Sigmoid colon (tissue), 4 donors: ENCODE results near the gene CACNG4.

ENCODE experiments used
- CTCF ChIP-seq, 4 experiments: fragments of 450-650 bp in 3 of 4; fragments of 200-600 bp in 1 of 4; IDR thresholded peaks; one replicate each; pipeline ENCODE4 v1.5.1; 2016 to 2019; ENCODE audit warnings: antibody characterized with exemption in 4 of 4, mild to moderate bottlenecking in 3 of 4, moderate library complexity in 2 of 4
- EP300 ChIP-seq, 4 donors: sonication (generic); formaldehyde crosslinking; IDR thresholded peaks; one replicate each; pipeline ENCODE4 v1.6.1; 2017; ENCODE audit warnings: antibody characterized with exemption in 4 of 4
- POLR2A ChIP-seq, 2 donors: fragments of 450-650 bp; IDR thresholded peaks; one replicate each; pipeline ENCODE4 v1.6.1; 2016; ENCODE audit warnings: antibody characterized with exemption in 2 of 2, mild to moderate bottlenecking in 2 of 2, moderate library complexity in 2 of 2
- POLR2AphosphoS5 ChIP-seq, 4 donors: sonication (generic); formaldehyde crosslinking; IDR thresholded peaks; one replicate each; pipeline ENCODE4 v1.6.1; 2017; ENCODE audit warnings: antibody characterized with exemption in 4 of 4

DNA sequence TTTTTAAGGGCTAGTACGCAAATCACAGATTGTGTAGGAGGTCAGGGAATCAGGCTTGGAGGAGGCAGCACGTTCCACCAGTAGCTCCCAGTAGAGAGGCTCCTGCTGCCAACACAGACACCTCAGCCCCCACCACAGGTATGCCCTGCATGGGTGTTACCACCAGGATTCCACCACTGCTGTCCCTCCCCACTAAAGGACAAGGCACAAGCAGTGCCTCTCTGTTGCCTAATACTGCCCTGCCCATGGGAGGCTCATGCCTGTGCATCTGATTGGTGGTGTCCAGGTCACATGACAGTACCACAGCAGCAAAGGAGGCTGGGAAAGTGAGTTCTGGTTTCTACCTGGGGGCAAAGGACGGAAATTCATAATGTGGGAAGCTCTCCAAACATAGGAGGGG is 33.6 kb upstream of the CACNG4 start:
- TF ChIP-seq CTCF (IDR thresholded peaks at IDR 0.05) (no peak), POLR2A (IDR thresholded peaks at IDR 0.05) (no peak), EP300 (IDR thresholded peaks at IDR 0.05) (no peak), POLR2AphosphoS5 (IDR thresholded peaks at IDR 0.05) (no peak)
